Glutamatergic neuron (in vitro differentiated cells): Measurements from ENCODE around the gene BCLAF1. TPM values are rescaled to one million over a fixed set of nuclear protein-coding genes. Genes with fewer than 3 reads are reported as not detected.

ENCODE experiments used
- DNase-seq: peaks from one replicate; pipeline ENCODE4 v3.0.0; 2022
- H3K27ac Mint-ChIP-seq: one replicate; pipeline ENCODE4 v1.8.0; 2020; ENCODE audit warnings: mild to moderate bottlenecking, mixed read lengths, inconsistent platforms; ENCODE audit not compliant: unreplicated experiment
- H3K27me3 Mint-ChIP-seq: one replicate; pipeline ENCODE4 v1.8.0; 2020; ENCODE audit warnings: mild to moderate bottlenecking, moderate library complexity, mixed read lengths, inconsistent platforms; ENCODE audit not compliant: unreplicated experiment
- H3K36me3 Mint-ChIP-seq: one replicate; pipeline ENCODE4 v1.8.0; 2020; ENCODE audit warnings: mild to moderate bottlenecking, mixed read lengths, inconsistent platforms; ENCODE audit not compliant: unreplicated experiment
- H3K4me1 Mint-ChIP-seq: one replicate; pipeline ENCODE4 v1.8.0; 2020; ENCODE audit warnings: mild to moderate bottlenecking, low read depth, mixed read lengths, inconsistent platforms; ENCODE audit not compliant: unreplicated experiment
- H3K4me3 Mint-ChIP-seq: one replicate; pipeline ENCODE4 v1.8.0; 2020; ENCODE audit warnings: mild to moderate bottlenecking, mixed read lengths, inconsistent platforms; ENCODE audit not compliant: unreplicated experiment
- H3K9me3 Mint-ChIP-seq: one replicate; pipeline ENCODE4 v1.8.0; 2020; ENCODE audit warnings: mild to moderate bottlenecking, moderate library complexity, mixed read lengths, inconsistent platforms; ENCODE audit not compliant: unreplicated experiment
- CTCF ChIP-seq: fragments of 200-600 bp; sonication (generic); IDR thresholded peaks from one replicate; pipeline ENCODE4 v1.5.0; 2021; ENCODE audit not compliant: partially characterized antibody, unreplicated experiment
- total RNA-seq: library from RNA; stranded (reverse); fragmentation: NEBNext Ultra II Directional; extraction: Animal tissue kit (Norgen Biotek cat#: 25700); gene quantifications from one replicate; pipeline ENCODE4 v1.2.1, GENCODE V29; 2021; ENCODE audit not compliant: unreplicated experiment

Gene BCLAF1
- total RNA-seq, 1 donor from 2014 or later, result 179 TPM

GRCh38 chr6:136318676-136319075 lies 29.0 kb upstream of the BCLAF1 start:
- no peak overlapping the region for H3K27ac Mint-ChIP-seq
- peaks cover 2% of the 10 kb centered on the region for H3K27me3 Mint-ChIP-seq
- no peak for TF ChIP-seq CTCF
- H3K4me3 Mint-ChIP-seq, result no peak overlapping the region
- no peak for DNase-seq
- H3K4me1 Mint-ChIP-seq, result peaks cover 10% of the 10 kb centered on the region
- H3K9me3 Mint-ChIP-seq, result no peaks in the 10 kb centered on the region
- H3K36me3 Mint-ChIP-seq, result no peaks in the 10 kb centered on the region

- no peak for TF ChIP-seq CTCF
- no peaks in the 10 kb centered on the region for H3K9me3 Mint-ChIP-seq
- peaks cover 8% of the 10 kb centered on the region for H3K4me1 Mint-ChIP-seq
- no peaks in the 10 kb centered on the region for H3K36me3 Mint-ChIP-seq
- DNase-seq, result no peak
- H3K4me3 Mint-ChIP-seq, result no peak overlapping the region
- no peak overlapping the region for H3K27ac Mint-ChIP-seq
- peaks cover 2% of the 10 kb centered on the region for H3K27me3 Mint-ChIP-seq
These were observed 28.3 kb upstream of the BCLAF1 start for GRCh38 chr6:136317971-136318370.

- peak; percentile 55 for DNase-seq
These were observed 27.5 kb upstream of the BCLAF1 start for GRCh38 chr6:136317021-136317694.

GRCh38 chr6:136315594-136315993 lies 25.9 kb upstream of the BCLAF1 start:
- TF ChIP-seq CTCF, result no peak
- H3K9me3 Mint-ChIP-seq, result no peaks in the 10 kb centered on the region
- no peak overlapping the region for H3K27ac Mint-ChIP-seq
- H3K27me3 Mint-ChIP-seq, result peaks cover 2% of the 10 kb centered on the region
- H3K4me3 Mint-ChIP-seq, result no peak overlapping the region
- H3K4me1 Mint-ChIP-seq, result peaks cover 8% of the 10 kb centered on the region
- no peaks in the 10 kb centered on the region for H3K36me3 Mint-ChIP-seq
- DNase-seq, result no peak

More at GRCh38 chr6:136317021-136317694, 27.5 kb upstream of the BCLAF1 start:
- Mint-ChIP-seq H3K36me3 (no peaks in the 10 kb centered on the region), H3K4me1 (peaks cover 8% of the 10 kb centered on the region), H3K9me3 (no peaks in the 10 kb centered on the region), H3K27ac (no peak overlapping the region), H3K27me3 (peaks cover 2% of the 10 kb centered on the region), H3K4me3 (peak overlapping the region; percentile 11)
- TF ChIP-seq CTCF, result peak; percentile 77

- no peak for DNase-seq
- Mint-ChIP-seq H3K36me3 (no peaks in the 10 kb centered on the region), H3K4me1 (peaks cover 8% of the 10 kb centered on the region), H3K4me3 (no peak overlapping the region), H3K27ac (no peak overlapping the region), H3K27me3 (peaks cover 2% of the 10 kb centered on the region), H3K9me3 (peaks cover 2% of the 10 kb centered on the region)
- no peak for TF ChIP-seq CTCF
These were observed 23.3 kb upstream of the BCLAF1 start for GRCh38 chr6:136312975-136313374.
